Neural cell (in vitro differentiated cells): ENCODE data around the gene FAF2. TPM values are rescaled to one million over a fixed set of nuclear protein-coding genes. Genes with fewer than 3 reads are reported as not detected.
"Not testable (repeated sequence)": the region's sequence is repeated elsewhere in the genome, so short reads cannot be mapped to it uniquely, and the experiment has no call there.

Source experiments
- H2AFZ ChIP-seq: fragments of 200-600, 300-800 bp; sonication (generic), shearing (Covaris generic); 2 replicates; pipeline ENCODE4 v1.6.0; 2014; ENCODE audit warnings: low read depth, mild to moderate bottlenecking, antibody characterized with exemption, low read length, moderate library complexity
- H3F3A ChIP-seq: fragments of 200-600 bp; shearing (Covaris generic); 2 replicates; pipeline ENCODE4 v1.6.1; 2016; ENCODE audit warnings: mild to moderate bottlenecking, moderate library complexity, mixed read lengths, antibody characterized with exemption, low read length; ENCODE audit not compliant: insufficient read depth, poor library complexity, severe bottlenecking
- H3K27ac ChIP-seq: fragments of 200-600, 300-800 bp; sonication (generic), shearing (Covaris generic); 2 replicates; pipeline ENCODE4 v1.5.1; 2014; ENCODE audit warnings: mild to moderate bottlenecking, low read length, moderate library complexity
- H3K27me3 ChIP-seq: fragments of 300-800, 200-600 bp; sonication (generic), shearing (Covaris generic); 2 replicates; pipeline ENCODE4 v1.6.0; 2014; ENCODE audit warnings: mild to moderate bottlenecking, low read depth, low read length, moderate library complexity; ENCODE audit not compliant: insufficient read depth
- H3K36me3 ChIP-seq: fragments of 300-800, 200-600 bp; sonication (generic), shearing (Covaris generic); 2 replicates; pipeline ENCODE4 v1.5.1; 2014; ENCODE audit warnings: mild to moderate bottlenecking, antibody characterized with exemption, low read length, moderate library complexity; ENCODE audit not compliant: insufficient read depth
- H3K4me2 ChIP-seq: fragments of 300-800, 200-600 bp; sonication (generic), shearing (Covaris generic); 2 replicates; pipeline ENCODE4 v1.6.0; 2014; ENCODE audit warnings: mild to moderate bottlenecking, low read length
- H3K4me3 ChIP-seq: fragments of 300-800, 200-600 bp; sonication (generic), shearing (Covaris generic); 2 replicates; pipeline ENCODE4 v1.5.1; 2014; ENCODE audit warnings: mild to moderate bottlenecking, low read length, moderate library complexity
- H3K79me2 ChIP-seq: fragments of 200-600 bp; shearing (Covaris generic); replicated peaks from 2 replicates; pipeline ENCODE4 v1.6.0; 2014; ENCODE audit warnings: mild to moderate bottlenecking, low read length, moderate library complexity; ENCODE audit not compliant: insufficient read depth
- H3K9ac ChIP-seq: fragments of 300-800, 200-600 bp; sonication (generic), shearing (Covaris generic); 2 replicates; pipeline ENCODE4 v1.6.1; 2016; ENCODE audit warnings: mild to moderate bottlenecking, low read length, mixed read lengths
- H3K9me2 ChIP-seq: fragments of 200-600 bp; shearing (Covaris generic); 2 replicates; pipeline ENCODE4 v1.6.1; 2016; ENCODE audit warnings: mild to moderate bottlenecking, low read length, mixed read lengths; ENCODE audit not compliant: insufficient read depth
- H3K9me3 ChIP-seq: fragments of 200-600, 300-800 bp; sonication (generic), shearing (Covaris generic); 2 replicates; pipeline ENCODE4 v1.6.1; 2016; ENCODE audit warnings: mild to moderate bottlenecking, mixed run types, low read length, moderate library complexity, mixed read lengths
- H4K20me1 ChIP-seq: fragments of 200-600 bp; shearing (Covaris generic); 2 replicates; pipeline ENCODE4 v1.6.1; 2016; ENCODE audit warnings: mild to moderate bottlenecking, mixed run types; ENCODE audit not compliant: insufficient read depth
- EP300 ChIP-seq: fragments of 450-650 bp; conservative IDR thresholded peaks from 2 replicates; pipeline ENCODE4 v1.6.1; 2014; ENCODE audit warnings: antibody characterized with exemption, mild to moderate bottlenecking, moderate library complexity; ENCODE audit not compliant: poor library complexity, severe bottlenecking
- EZH2 ChIP-seq: fragments of 200-600, 300-800 bp; shearing (Covaris generic), sonication (generic); IDR thresholded peaks from 2 replicates; pipeline ENCODE4 v1.6.1; 2014; ENCODE audit warnings: antibody characterized with exemption, low read length, borderline replicate concordance, mild to moderate bottlenecking; ENCODE audit not compliant: insufficient read depth, poor library complexity, severe bottlenecking
- MXI1 ChIP-seq: fragments of 450-650 bp; conservative IDR thresholded peaks from 2 replicates; pipeline ENCODE4 v1.6.1; 2014; ENCODE audit warnings: antibody characterized with exemption, mild to moderate bottlenecking; ENCODE audit not compliant: poor library complexity, severe bottlenecking
- POLR2AphosphoS5 ChIP-seq: IDR thresholded peaks from 2 replicates; pipeline ENCODE4 v1.6.1; 2012
- RAD21 ChIP-seq: fragments of 450-650 bp; conservative IDR thresholded peaks from 2 replicates; pipeline ENCODE4 v1.6.1; 2014; ENCODE audit warnings: antibody characterized with exemption, mild to moderate bottlenecking, moderate library complexity
- SMC3 ChIP-seq: fragments of 450-650 bp; conservative IDR thresholded peaks from 2 replicates; pipeline ENCODE4 v1.6.1; 2014; ENCODE audit warnings: antibody characterized with exemption, mild to moderate bottlenecking, moderate library complexity; ENCODE audit not compliant: poor library complexity
- TAF1 ChIP-seq: IDR thresholded peaks from 2 replicates; pipeline ENCODE4 v1.6.1; 2012; ENCODE audit warnings: low read depth
- polyA plus RNA-seq: library from polyadenylated mRNA; depleted of rRNA; stranded (reverse); fragments of >200 nt; gene quantifications from 2 replicates; pipeline ENCODE4 v1.2.3, GENCODE V29; 2014
- TF ChIP-seq, protein P1 (sequence below): fragments of 450-650 bp; IDR thresholded peaks from 2 replicates; pipeline ENCODE4 v1.5.1; 2014; ENCODE audit warnings: antibody characterized with exemption, mild to moderate bottlenecking, moderate library complexity; ENCODE audit not compliant: poor library complexity, severe bottlenecking
- TF ChIP-seq, protein P2 (sequence below): IDR thresholded peaks from 2 replicates; pipeline ENCODE4 v1.6.1; 2012; ENCODE audit warnings: borderline replicate concordance

The FAF2 gene
- polyA plus RNA-seq, 1 donor from 2014 or later = 30.8 TPM

DNA sequence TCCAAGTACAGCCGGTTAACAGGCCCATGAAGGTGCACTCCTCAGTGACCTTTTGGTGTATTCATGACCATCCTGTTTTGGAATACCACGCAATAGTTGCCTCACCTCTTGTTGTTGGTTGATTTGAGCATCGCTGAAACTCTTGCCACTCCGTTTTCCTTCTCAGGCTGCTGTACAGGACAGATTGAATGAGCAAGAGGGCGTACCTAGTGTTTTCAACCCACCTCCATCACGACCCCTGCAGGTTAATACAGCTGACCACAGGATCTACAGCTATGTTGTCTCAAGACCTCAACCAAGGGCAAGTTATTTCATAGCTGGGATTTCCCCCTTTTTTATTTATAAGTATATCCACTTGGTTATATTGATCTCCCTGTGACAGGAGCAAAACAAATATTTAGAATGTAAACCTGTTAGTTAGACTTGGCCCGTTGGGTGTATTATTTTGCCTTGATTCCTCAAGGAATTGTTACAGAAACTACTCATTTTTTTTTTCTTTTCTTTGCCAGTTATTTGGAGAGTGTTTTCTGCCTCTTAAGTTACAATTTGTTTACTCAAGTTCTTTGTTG lies 38.1 kb downstream of the FAF2 start:
- no peaks in the 10 kb centered on the region for H4K20me1 ChIP-seq
- no peak overlapping the region for H3K27ac ChIP-seq
- H3K27me3 ChIP-seq = no peaks in the 10 kb centered on the region
- H3K36me3 ChIP-seq = peaks cover 6% of the 10 kb centered on the region
- H3K4me2 ChIP-seq = no peak overlapping the region
- H3F3A ChIP-seq = no peaks in the 10 kb centered on the region
- peaks cover 5% of the 10 kb centered on the region for H3K79me2 ChIP-seq
- H3K4me3 ChIP-seq = no peak overlapping the region
- TF ChIP-seq EP300 = no peak
- TF ChIP-seq, protein P1, sequence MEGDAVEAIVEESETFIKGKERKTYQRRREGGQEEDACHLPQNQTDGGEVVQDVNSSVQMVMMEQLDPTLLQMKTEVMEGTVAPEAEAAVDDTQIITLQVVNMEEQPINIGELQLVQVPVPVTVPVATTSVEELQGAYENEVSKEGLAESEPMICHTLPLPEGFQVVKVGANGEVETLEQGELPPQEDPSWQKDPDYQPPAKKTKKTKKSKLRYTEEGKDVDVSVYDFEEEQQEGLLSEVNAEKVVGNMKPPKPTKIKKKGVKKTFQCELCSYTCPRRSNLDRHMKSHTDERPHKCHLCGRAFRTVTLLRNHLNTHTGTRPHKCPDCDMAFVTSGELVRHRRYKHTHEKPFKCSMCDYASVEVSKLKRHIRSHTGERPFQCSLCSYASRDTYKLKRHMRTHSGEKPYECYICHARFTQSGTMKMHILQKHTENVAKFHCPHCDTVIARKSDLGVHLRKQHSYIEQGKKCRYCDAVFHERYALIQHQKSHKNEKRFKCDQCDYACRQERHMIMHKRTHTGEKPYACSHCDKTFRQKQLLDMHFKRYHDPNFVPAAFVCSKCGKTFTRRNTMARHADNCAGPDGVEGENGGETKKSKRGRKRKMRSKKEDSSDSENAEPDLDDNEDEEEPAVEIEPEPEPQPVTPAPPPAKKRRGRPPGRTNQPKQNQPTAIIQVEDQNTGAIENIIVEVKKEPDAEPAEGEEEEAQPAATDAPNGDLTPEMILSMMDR = no peak
- no peak for TF ChIP-seq RAD21
- no peak for TF ChIP-seq TAF1
- TF ChIP-seq EZH2 = no peak
- TF ChIP-seq MXI1 = no peak
- no peak for TF ChIP-seq SMC3
- TF ChIP-seq POLR2AphosphoS5 = no peak
- TF ChIP-seq, protein P2, sequence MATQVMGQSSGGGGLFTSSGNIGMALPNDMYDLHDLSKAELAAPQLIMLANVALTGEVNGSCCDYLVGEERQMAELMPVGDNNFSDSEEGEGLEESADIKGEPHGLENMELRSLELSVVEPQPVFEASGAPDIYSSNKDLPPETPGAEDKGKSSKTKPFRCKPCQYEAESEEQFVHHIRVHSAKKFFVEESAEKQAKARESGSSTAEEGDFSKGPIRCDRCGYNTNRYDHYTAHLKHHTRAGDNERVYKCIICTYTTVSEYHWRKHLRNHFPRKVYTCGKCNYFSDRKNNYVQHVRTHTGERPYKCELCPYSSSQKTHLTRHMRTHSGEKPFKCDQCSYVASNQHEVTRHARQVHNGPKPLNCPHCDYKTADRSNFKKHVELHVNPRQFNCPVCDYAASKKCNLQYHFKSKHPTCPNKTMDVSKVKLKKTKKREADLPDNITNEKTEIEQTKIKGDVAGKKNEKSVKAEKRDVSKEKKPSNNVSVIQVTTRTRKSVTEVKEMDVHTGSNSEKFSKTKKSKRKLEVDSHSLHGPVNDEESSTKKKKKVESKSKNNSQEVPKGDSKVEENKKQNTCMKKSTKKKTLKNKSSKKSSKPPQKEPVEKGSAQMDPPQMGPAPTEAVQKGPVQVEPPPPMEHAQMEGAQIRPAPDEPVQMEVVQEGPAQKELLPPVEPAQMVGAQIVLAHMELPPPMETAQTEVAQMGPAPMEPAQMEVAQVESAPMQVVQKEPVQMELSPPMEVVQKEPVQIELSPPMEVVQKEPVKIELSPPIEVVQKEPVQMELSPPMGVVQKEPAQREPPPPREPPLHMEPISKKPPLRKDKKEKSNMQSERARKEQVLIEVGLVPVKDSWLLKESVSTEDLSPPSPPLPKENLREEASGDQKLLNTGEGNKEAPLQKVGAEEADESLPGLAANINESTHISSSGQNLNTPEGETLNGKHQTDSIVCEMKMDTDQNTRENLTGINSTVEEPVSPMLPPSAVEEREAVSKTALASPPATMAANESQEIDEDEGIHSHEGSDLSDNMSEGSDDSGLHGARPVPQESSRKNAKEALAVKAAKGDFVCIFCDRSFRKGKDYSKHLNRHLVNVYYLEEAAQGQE = no peak
- no peak overlapping the region for H3K9ac ChIP-seq
- no peak overlapping the region for H2AFZ ChIP-seq
- no peaks in the 10 kb centered on the region for H3K9me2 ChIP-seq
- no peaks in the 10 kb centered on the region for H3K9me3 ChIP-seq

DNA sequence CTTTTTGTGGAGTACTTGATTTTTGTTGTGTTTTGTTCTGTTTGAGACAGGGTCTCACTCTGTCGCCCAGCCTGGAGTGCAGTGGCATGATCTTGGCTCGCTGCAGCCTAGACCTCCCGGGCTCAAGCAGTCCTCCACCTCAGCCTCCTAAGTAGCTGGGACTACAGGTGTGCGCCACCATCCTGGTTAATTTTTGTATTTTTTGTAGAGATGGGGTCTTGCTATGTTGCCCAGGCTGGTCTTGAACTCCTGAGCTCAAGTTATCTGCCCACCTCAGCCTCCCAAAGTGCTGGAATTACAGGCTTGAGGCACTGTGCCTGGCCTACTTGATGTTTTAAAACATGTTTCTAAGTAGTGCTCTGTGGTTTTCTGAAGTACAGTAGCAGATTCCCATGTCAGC lies 39.0 kb downstream of the FAF2 start:
- not testable (repeated sequence) for H3K9ac ChIP-seq, H2AFZ ChIP-seq, H3K27me3 ChIP-seq, H4K20me1 ChIP-seq, H3K9me2 ChIP-seq, H3K4me2 ChIP-seq, H3K27ac ChIP-seq, H3K79me2 ChIP-seq, H3K4me3 ChIP-seq, H3K9me3 ChIP-seq, H3F3A ChIP-seq
- H3K36me3 ChIP-seq = peaks cover 11% of the 10 kb centered on the region

DNA sequence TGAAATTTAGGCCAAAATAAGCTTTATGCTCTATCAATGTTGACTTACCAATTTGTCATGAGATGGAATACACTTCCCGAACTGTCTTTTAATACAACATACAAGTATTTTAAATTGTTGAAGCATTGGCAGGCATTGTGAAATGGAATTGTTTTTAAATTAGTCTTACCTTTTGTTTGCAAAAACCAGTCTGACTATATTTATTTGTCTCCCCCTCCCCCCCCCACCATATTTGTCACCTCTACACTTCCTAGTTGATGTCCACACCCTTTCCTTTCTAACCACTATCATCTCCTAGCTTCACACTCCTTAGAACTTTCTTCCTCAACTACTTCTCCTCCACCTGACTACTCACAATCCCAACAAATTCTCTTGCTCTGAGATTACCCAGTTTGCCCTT lies 40.9 kb downstream of the FAF2 start:
- TF ChIP-seq EZH2 (no peak), EP300 (no peak), SMC3 (no peak), MXI1 (no peak), POLR2AphosphoS5 (no peak), RAD21 (no peak), TAF1 (no peak)
- TF ChIP-seq, protein P1 = no peak
- TF ChIP-seq, protein P2 = no peak
- no peak overlapping the region for H3K9ac ChIP-seq
- H3K9me2 ChIP-seq = no peaks in the 10 kb centered on the region
- H3K79me2 ChIP-seq = peaks cover 5% of the 10 kb centered on the region
- no peak overlapping the region for H2AFZ ChIP-seq
- no peaks in the 10 kb centered on the region for H3K27me3 ChIP-seq
- no peak overlapping the region for H3K4me3 ChIP-seq
- peaks cover 12% of the 10 kb centered on the region for H3K36me3 ChIP-seq
- no peaks in the 10 kb centered on the region for H4K20me1 ChIP-seq
- no peaks in the 10 kb centered on the region for H3K9me3 ChIP-seq
- H3F3A ChIP-seq = no peaks in the 10 kb centered on the region
- no peak overlapping the region for H3K4me2 ChIP-seq
- no peak overlapping the region for H3K27ac ChIP-seq
